HepG2 (cell line): Measurements from ENCODE around the gene IQCK. TPM values are rescaled to one million over a fixed set of nuclear protein-coding genes. Genes with fewer than 3 reads are reported as not detected.

Source experiments
- CBFB ChIP-seq: sonication (generic); formaldehyde crosslinking; IDR thresholded peaks from 2 replicates; pipeline ENCODE4 v1.4.0; 2020; ENCODE audit warnings: missing genetic modification reagents
- CHCHD3 ChIP-seq: sonication (generic); formaldehyde crosslinking; IDR thresholded peaks from 2 replicates; pipeline ENCODE4 v1.8.0; 2022; ENCODE audit warnings: mild to moderate bottlenecking, missing genetic modification reagents, moderate library complexity
- GLI4 ChIP-seq: sonication (generic); formaldehyde crosslinking; IDR thresholded peaks from 2 replicates; pipeline ENCODE4 v1.5.1; 2020; ENCODE audit warnings: missing genetic modification reagents, mild to moderate bottlenecking, moderate library complexity, borderline replicate concordance
- MED13 ChIP-seq: sonication (generic); formaldehyde crosslinking; IDR thresholded peaks from 2 replicates; pipeline ENCODE4 v1.5.0; 2020; ENCODE audit warnings: missing genetic modification reagents
- MYNN ChIP-seq: sonication (generic); formaldehyde crosslinking; IDR thresholded peaks from 2 replicates; pipeline ENCODE4 v1.4.0; 2020; ENCODE audit warnings: mild to moderate bottlenecking, low read depth, missing genetic modification reagents
- MYPOP ChIP-seq: sonication (generic); formaldehyde crosslinking; IDR thresholded peaks from 2 replicates; pipeline ENCODE4 v1.8.1; 2023; ENCODE audit warnings: mild to moderate bottlenecking, moderate library complexity, missing genetic modification reagents
- ONECUT2 ChIP-seq: sonication (generic); formaldehyde crosslinking; IDR thresholded peaks from 2 replicates; pipeline ENCODE4 v1.4.0; 2020; ENCODE audit warnings: missing genetic modification reagents
- PHF8 ChIP-seq: sonication (generic); formaldehyde crosslinking; IDR thresholded peaks from 2 replicates; pipeline ENCODE4 v1.5.0; 2020; ENCODE audit warnings: missing genetic modification reagents
- PITX1 ChIP-seq: sonication (generic); formaldehyde crosslinking; IDR thresholded peaks from 2 replicates; pipeline ENCODE4 v1.5.1; 2020; ENCODE audit warnings: mild to moderate bottlenecking, missing genetic modification reagents
- POGK ChIP-seq: sonication (generic); formaldehyde crosslinking; conservative IDR thresholded peaks from 2 replicates; pipeline ENCODE4 v1.8.0; 2022; ENCODE audit warnings: mild to moderate bottlenecking, moderate library complexity, missing genetic modification reagents
- SIX4 ChIP-seq: sonication (generic); formaldehyde crosslinking; IDR thresholded peaks from 2 replicates; pipeline ENCODE4 v1.4.0; 2020; ENCODE audit warnings: missing genetic modification reagents
- SMAD9 ChIP-seq: sonication (generic); formaldehyde crosslinking; IDR thresholded peaks from 2 replicates; pipeline ENCODE4 v1.5.1; 2020; ENCODE audit warnings: mild to moderate bottlenecking, missing genetic modification reagents
- SSRP1 ChIP-seq: IDR thresholded peaks from 2 replicates; pipeline ENCODE4 v1.6.1; 2016; ENCODE audit warnings: control low read depth
- YY1 ChIP-seq: IDR thresholded peaks from 2 replicates; pipeline ENCODE4 v1.6.1; 2011; ENCODE audit warnings: low read length, low read depth, moderate library complexity, mild to moderate bottlenecking; ENCODE audit not compliant: insufficient read depth, insufficient replicate concordance
- ZNF224 ChIP-seq: sonication (generic); formaldehyde crosslinking; IDR thresholded peaks from 2 replicates; pipeline ENCODE4 v1.5.0; 2020; ENCODE audit warnings: mild to moderate bottlenecking, missing genetic modification reagents
- ZNF34 ChIP-seq: sonication (generic); formaldehyde crosslinking; IDR thresholded peaks from 2 replicates; pipeline ENCODE4 v1.4.0; 2020; ENCODE audit warnings: mild to moderate bottlenecking, missing genetic modification reagents, borderline replicate concordance
- ZNF569 ChIP-seq: sonication (generic); formaldehyde crosslinking; IDR thresholded peaks from 2 replicates; pipeline ENCODE4 v1.5.0; 2020; ENCODE audit warnings: mild to moderate bottlenecking, missing genetic modification reagents, moderate library complexity, borderline replicate concordance
- polyA plus RNA-seq, 8 experiments: library from polyadenylated mRNA; depleted of rRNA in 3 of 8; stranded (reverse) in 7 of 8; unstranded in 1 of 8; fragments of >200 nt; fragmentation: Illumina TruSeq in 4 of 8; extraction: Trizol in 4 of 8; gene quantifications; 2 replicates each; pipeline versions ENCODE4 v1.2.1 to v1.2.3, GENCODE V29; 2011 to 2016; ENCODE audit warnings: low read depth in 4 of 8, missing spikeins in 1 of 8, mixed read lengths in 1 of 8; ENCODE audit not compliant: insufficient read depth in 1 of 8
- total RNA-seq, 5 experiments: library from RNA; depleted of rRNA; stranded (reverse); fragments of >200 nt; fragmentation: Illumina TruSeq; extraction: Trizol; gene quantifications; 2 replicates each; pipeline ENCODE4 v1.2.3, GENCODE V29; 2016; ENCODE audit warnings: low read depth in 1 of 5
- TF ChIP-seq, protein P1 (sequence below): sonication (generic); formaldehyde crosslinking; IDR thresholded peaks from 2 replicates; pipeline ENCODE4 v1.5.0; 2020; ENCODE audit warnings: mild to moderate bottlenecking, missing genetic modification reagents, moderate library complexity
- TF ChIP-seq, protein P2 (sequence below): sonication (generic); formaldehyde crosslinking; IDR thresholded peaks from 2 replicates; pipeline ENCODE4 v1.4.0; 2020; ENCODE audit warnings: mild to moderate bottlenecking, missing genetic modification reagents
- TF ChIP-seq, protein P3 (sequence below): IDR thresholded peaks from 2 replicates; pipeline ENCODE4 v1.6.1; 2016; ENCODE audit warnings: low read depth

Gene IQCK
- total and polyA plus RNA-seq, 2 of the 13 experiments (the other 11 are each of a cell fraction or from before 2014, with no cell fraction given), result 5.1 to 7.3 TPM

- TF ChIP-seq CBFB (peak; percentile 69; the same call in 1 of the 2 replicates), SSRP1 (CRISPR knock-in tag) (no peak), SMAD9 (CRISPR knock-in tag) (0 out of 2 replicates have a peak, but pooled peaks have one; percentile 37), GLI4 (CRISPR knock-in tag) (no peak), ONECUT2 (CRISPR knock-in tag) (no peak), MYNN (CRISPR knock-in tag) (no peak), POGK (peak; percentile 64; the same call in 1 of the 2 replicates), SIX4 (peak; percentile 56; the same call in 1 of the 2 replicates), ZNF569 (CRISPR knock-in tag) (no peak), MYPOP (no peak), ZNF224 (CRISPR knock-in tag) (no peak), YY1 (no peak), PITX1 (no peak), MED13 (CRISPR knock-in tag) (no peak), ZNF34 (CRISPR knock-in tag) (no peak), PHF8 (CRISPR knock-in tag) (no peak), CHCHD3 (CRISPR knock-in tag) (no peak)
- TF ChIP-seq, protein P1, sequence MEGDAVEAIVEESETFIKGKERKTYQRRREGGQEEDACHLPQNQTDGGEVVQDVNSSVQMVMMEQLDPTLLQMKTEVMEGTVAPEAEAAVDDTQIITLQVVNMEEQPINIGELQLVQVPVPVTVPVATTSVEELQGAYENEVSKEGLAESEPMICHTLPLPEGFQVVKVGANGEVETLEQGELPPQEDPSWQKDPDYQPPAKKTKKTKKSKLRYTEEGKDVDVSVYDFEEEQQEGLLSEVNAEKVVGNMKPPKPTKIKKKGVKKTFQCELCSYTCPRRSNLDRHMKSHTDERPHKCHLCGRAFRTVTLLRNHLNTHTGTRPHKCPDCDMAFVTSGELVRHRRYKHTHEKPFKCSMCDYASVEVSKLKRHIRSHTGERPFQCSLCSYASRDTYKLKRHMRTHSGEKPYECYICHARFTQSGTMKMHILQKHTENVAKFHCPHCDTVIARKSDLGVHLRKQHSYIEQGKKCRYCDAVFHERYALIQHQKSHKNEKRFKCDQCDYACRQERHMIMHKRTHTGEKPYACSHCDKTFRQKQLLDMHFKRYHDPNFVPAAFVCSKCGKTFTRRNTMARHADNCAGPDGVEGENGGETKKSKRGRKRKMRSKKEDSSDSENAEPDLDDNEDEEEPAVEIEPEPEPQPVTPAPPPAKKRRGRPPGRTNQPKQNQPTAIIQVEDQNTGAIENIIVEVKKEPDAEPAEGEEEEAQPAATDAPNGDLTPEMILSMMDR (CRISPR knock-in tag), result peak; percentile 99
- TF ChIP-seq, protein P2, sequence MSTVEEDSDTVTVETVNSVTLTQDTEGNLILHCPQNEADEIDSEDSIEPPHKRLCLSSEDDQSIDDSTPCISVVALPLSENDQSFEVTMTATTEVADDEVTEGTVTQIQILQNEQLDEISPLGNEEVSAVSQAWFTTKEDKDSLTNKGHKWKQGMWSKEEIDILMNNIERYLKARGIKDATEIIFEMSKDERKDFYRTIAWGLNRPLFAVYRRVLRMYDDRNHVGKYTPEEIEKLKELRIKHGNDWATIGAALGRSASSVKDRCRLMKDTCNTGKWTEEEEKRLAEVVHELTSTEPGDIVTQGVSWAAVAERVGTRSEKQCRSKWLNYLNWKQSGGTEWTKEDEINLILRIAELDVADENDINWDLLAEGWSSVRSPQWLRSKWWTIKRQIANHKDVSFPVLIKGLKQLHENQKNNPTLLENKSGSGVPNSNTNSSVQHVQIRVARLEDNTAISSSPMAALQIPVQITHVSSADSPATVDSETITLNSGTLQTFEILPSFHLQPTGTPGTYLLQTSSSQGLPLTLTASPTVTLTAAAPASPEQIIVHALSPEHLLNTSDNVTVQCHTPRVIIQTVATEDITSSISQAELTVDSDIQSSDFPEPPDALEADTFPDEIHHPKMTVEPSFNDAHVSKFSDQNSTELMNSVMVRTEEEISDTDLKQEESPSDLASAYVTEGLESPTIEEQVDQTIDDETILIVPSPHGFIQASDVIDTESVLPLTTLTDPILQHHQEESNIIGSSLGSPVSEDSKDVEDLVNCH, result 0 out of 2 replicates have a peak, but pooled peaks have one; percentile 70
- TF ChIP-seq, protein P3, sequence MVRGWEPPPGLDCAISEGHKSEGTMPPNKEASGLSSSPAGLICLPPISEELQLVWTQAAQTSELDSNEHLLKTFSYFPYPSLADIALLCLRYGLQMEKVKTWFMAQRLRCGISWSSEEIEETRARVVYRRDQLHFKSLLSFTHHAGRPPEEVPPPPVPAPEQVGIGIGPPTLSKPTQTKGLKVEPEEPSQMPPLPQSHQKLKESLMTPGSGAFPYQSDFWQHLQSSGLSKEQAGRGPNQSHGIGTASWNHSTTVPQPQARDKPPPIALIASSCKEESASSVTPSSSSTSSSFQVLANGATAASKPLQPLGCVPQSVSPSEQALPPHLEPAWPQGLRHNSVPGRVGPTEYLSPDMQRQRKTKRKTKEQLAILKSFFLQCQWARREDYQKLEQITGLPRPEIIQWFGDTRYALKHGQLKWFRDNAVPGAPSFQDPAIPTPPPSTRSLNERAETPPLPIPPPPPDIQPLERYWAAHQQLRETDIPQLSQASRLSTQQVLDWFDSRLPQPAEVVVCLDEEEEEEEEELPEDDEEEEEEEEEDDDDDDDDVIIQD (CRISPR knock-in tag), result peak; percentile 60; the same call in 1 of the 2 replicates
Observed at GRCh38 chr16:19907161-19907992, 189.3 kb downstream of the IQCK start (continued).
